ENCODE measurements around the gene COPG2. TPM values are rescaled to one million over a fixed set of nuclear protein-coding genes. Genes with fewer than 3 reads are reported as not detected.
A peak's percentile ranks its signal among the peaks of the same experiment; 100 is the strongest.

COPG2 gene
- total RNA-seq, 1 experiment from 2014 or later: 17.6 TPM

DNA sequence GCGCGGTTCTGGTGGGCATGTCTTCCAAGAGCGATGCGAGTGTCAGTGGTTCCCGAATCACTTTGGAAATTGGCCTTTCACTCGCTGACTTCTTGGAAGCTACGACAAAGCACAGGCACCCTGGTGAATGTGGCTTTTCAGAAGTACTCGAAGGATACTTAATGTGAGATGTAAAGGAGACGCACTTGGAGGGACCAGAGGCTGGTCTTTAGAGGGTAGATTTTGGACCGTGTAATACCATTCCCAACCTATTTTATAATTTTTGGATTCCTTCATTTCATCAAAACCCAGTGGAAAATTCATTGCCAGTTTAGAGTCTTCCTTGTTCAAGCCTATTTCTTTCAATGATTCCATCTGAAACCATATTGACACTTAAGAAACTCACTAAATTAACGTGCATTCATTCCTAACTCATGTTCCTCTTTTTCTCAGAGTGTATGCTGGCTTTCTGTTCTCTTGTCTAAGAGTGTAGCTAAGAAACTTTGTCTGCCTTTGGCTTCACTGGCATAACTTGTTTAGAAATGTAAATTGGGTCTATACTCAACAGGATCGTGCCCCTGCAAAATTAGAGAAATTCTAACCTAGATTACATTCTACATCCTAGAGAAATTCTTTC lies 645 bp upstream of the COPG2 start:
- intact Hi-C loops (cut with micrococcal nuclease; ENCODE audit: unreplicated experiment): no loop called here
- POLR2A ChIA-PET (ENCODE audit: low non-redundant PET): no interaction called here

DNA sequence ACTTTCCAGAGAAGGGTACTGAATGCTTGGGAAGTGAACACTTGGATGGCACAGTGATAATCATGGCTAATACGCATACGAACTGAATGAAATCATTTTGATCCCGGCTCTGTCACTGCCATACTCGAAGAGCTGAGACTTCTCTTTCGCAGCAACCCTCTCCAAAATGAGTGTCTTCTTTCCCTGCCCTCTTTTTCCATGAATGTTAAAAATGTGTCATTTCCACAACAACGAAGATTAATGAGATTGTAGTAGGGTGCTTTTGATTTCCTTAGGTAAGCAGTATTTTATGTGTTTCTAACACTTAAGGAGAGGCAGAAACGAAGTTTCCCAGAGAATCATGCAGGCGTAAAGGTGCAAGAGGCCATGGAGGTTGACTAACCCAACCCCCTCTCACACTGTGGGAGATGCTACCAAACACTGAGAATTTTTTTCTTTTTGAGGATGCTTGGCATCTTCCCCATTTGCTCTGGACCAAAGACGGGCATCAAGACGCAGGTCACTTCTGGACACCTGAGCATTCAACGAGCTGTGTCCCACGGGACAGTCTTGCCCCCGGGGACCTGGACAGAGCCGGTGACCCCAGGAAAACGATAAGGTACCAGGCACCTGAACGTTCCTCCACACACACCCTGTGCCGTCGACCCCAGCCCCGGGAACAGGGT lies 823 bp downstream of the COPG2 start:
- DNase-seq (ENCODE audit: low spot score): peak; percentile 22
- BruUV-seq (replicated peaks): no TSS peak
- intact Hi-C loops (cut with micrococcal nuclease; ENCODE audit: unreplicated experiment): no loop called here
- Histone ChIP-seq H3K4me3 (ENCODE audit: low read depth, low read length, poor library complexity, severe bottlenecking) (peak overlapping the region; percentile 57), H3K27me3 (replicated peaks; ENCODE audit: insufficient read depth, low read depth, low read length, poor library complexity) (no peaks in the 10 kb centered on the region), H3K9me3 (ENCODE audit: low read depth, low read length, poor library complexity, severe bottlenecking) (no peaks in the 10 kb centered on the region), H3K4me1 (ENCODE audit: insufficient read depth, low read length, poor library complexity, severe bottlenecking) (peaks cover 5% of the 10 kb centered on the region), H3K36me3 (ENCODE audit: insufficient read depth, low read length, poor library complexity, severe bottlenecking) (no peaks in the 10 kb centered on the region), H3K27ac (ENCODE audit: low read depth, low read length, poor library complexity, severe bottlenecking) (peak overlapping the region; percentile 63)
- CTCF ChIA-PET: no interaction called here
- POLR2A ChIA-PET (ENCODE audit: low non-redundant PET): no interaction called here
- TF ChIP-seq EZH2 (IDR thresholded peaks at IDR 0.05; ENCODE audit: borderline replicate concordance, low read depth, low read length, poor library complexity, severe bottlenecking): no peak
- TF ChIP-seq, protein P1, sequence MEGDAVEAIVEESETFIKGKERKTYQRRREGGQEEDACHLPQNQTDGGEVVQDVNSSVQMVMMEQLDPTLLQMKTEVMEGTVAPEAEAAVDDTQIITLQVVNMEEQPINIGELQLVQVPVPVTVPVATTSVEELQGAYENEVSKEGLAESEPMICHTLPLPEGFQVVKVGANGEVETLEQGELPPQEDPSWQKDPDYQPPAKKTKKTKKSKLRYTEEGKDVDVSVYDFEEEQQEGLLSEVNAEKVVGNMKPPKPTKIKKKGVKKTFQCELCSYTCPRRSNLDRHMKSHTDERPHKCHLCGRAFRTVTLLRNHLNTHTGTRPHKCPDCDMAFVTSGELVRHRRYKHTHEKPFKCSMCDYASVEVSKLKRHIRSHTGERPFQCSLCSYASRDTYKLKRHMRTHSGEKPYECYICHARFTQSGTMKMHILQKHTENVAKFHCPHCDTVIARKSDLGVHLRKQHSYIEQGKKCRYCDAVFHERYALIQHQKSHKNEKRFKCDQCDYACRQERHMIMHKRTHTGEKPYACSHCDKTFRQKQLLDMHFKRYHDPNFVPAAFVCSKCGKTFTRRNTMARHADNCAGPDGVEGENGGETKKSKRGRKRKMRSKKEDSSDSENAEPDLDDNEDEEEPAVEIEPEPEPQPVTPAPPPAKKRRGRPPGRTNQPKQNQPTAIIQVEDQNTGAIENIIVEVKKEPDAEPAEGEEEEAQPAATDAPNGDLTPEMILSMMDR (conservative IDR thresholded peaks at IDR 0.05; ENCODE audit: low read depth, low read length): no peak

More for the DNA sequence above, 645 bp upstream of the COPG2 start:
- H3K9me3 ChIP-seq (ENCODE audit: low read depth, low read length, poor library complexity, severe bottlenecking): no peaks in the 10 kb centered on the region
- H3K4me3 ChIP-seq (ENCODE audit: low read depth, low read length, poor library complexity, severe bottlenecking): peak overlapping the region; percentile 57
- peaks cover 5% of the 10 kb centered on the region for H3K4me1 ChIP-seq (ENCODE audit: insufficient read depth, low read length, poor library complexity, severe bottlenecking)
- H3K27me3 ChIP-seq (replicated peaks; ENCODE audit: insufficient read depth, low read depth, low read length, poor library complexity): no peaks in the 10 kb centered on the region
- no peak for DNase-seq (ENCODE audit: low spot score)
- CTCF ChIA-PET: no interaction called here
- H3K27ac ChIP-seq (ENCODE audit: low read depth, low read length, poor library complexity, severe bottlenecking): peak overlapping the region; percentile 86
- TF ChIP-seq, protein P1 (conservative IDR thresholded peaks at IDR 0.05; ENCODE audit: low read depth, low read length): no peak
- TF ChIP-seq EZH2 (IDR thresholded peaks at IDR 0.05; ENCODE audit: borderline replicate concordance, low read depth, low read length, poor library complexity, severe bottlenecking): no peak
- H3K36me3 ChIP-seq (ENCODE audit: insufficient read depth, low read length, poor library complexity, severe bottlenecking): no peaks in the 10 kb centered on the region
- BruUV-seq (replicated peaks): TSS peak; percentile 87

DNA sequence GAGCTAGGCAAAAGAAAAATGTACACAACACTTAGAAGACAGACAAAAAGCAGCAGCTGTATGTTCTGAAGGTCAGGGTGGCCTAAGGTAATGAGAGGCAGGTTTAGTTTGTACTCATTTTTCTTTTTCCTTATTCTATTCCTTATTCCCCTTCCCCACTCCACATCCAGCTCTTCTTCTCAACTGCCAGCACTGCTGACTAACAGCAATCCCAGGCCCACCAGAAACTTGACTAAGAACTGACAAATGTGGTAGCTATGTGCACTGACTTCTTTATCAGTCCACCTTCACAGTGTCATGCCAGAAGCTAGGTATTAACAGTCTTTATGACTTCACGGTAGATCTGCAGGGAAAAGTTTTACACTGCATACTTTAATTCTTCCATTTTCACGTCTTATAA lies 6.1 kb downstream of the COPG2 start:
- Histone ChIP-seq H3K4me3 (ENCODE audit: low read depth, low read length, poor library complexity, severe bottlenecking) (no peak overlapping the region), H3K27me3 (replicated peaks; ENCODE audit: insufficient read depth, low read depth, low read length, poor library complexity) (no peaks in the 10 kb centered on the region), H3K36me3 (ENCODE audit: insufficient read depth, low read length, poor library complexity, severe bottlenecking) (no peaks in the 10 kb centered on the region), H3K27ac (ENCODE audit: low read depth, low read length, poor library complexity, severe bottlenecking) (no peak overlapping the region), H3K4me1 (ENCODE audit: insufficient read depth, low read length, poor library complexity, severe bottlenecking) (peaks cover 3% of the 10 kb centered on the region), H3K9me3 (ENCODE audit: low read depth, low read length, poor library complexity, severe bottlenecking) (no peaks in the 10 kb centered on the region)
- no TSS peak for BruUV-seq (replicated peaks)
- DNase-seq (ENCODE audit: low spot score): no peak
- ChIA-PET CTCF (interaction anchor here (0.7 kb wide), 1 partner anchor 96 kb away, joined by 3 read pairs; no protein-coding TSS in a partner anchor), POLR2A (ENCODE audit: low non-redundant PET) (no interaction called here)
- TF ChIP-seq EZH2 (IDR thresholded peaks at IDR 0.05; ENCODE audit: borderline replicate concordance, low read depth, low read length, poor library complexity, severe bottlenecking): no peak
- TF ChIP-seq, protein P1 (conservative IDR thresholded peaks at IDR 0.05; ENCODE audit: low read depth, low read length): no peak
- intact Hi-C loops (cut with micrococcal nuclease; ENCODE audit: unreplicated experiment): no loop called here
